CD4-positive, CD25-positive, alpha-beta regulatory T cell (primary cell): ENCODE data around the gene KCNIP1. TPM values are rescaled to one million over a fixed set of nuclear protein-coding genes. Genes with fewer than 3 reads are reported as not detected.

Source experiments
- ATAC-seq, 2 donors: fragments of 150-1000 bp; cut with Tn5 transposase; one replicate each; pipeline ENCODE4 v1.10.0; 2021; ENCODE audit warnings: low read depth in 2 of 2, moderate number of reproducible peaks in 2 of 2, moderate library complexity in 1 of 2
- DNase-seq, 3 donors: peaks; one replicate each; pipeline versions ENCODE4 v3.0.0 to v3.0.0-alpha.2; 2012 to 2022; ENCODE audit warnings: mixed read lengths in 1 of 3
- H3K27ac ChIP-seq: one replicate; pipeline ENCODE4 v1.7.0; 2013; ENCODE audit warnings: mild to moderate bottlenecking, low read length; ENCODE audit not compliant: insufficient read depth, poor library complexity, severe bottlenecking
- H3K27me3 ChIP-seq: one replicate; pipeline ENCODE4 v1.7.0; 2013; ENCODE audit warnings: low read length; ENCODE audit not compliant: control insufficient read depth, insufficient read depth
- H3K36me3 ChIP-seq: one replicate; pipeline ENCODE4 v1.7.0; 2013; ENCODE audit warnings: mild to moderate bottlenecking, low read length, moderate library complexity; ENCODE audit not compliant: control insufficient read depth, insufficient read depth
- H3K4me1 ChIP-seq: 2 replicates; pipeline ENCODE4 v1.7.0; 2013; ENCODE audit warnings: mild to moderate bottlenecking, low read length; ENCODE audit not compliant: insufficient read depth, control insufficient read depth, poor library complexity, severe bottlenecking
- H3K4me3 ChIP-seq: one replicate; pipeline ENCODE4 v1.7.0; 2013; ENCODE audit warnings: low read depth, mild to moderate bottlenecking, low read length, moderate library complexity
- H3K9me3 ChIP-seq, 2 experiments: 1 replicate in 1 of 2; 2 replicates in 1 of 2; pipeline ENCODE4 v1.7.0; 2013; ENCODE audit warnings: low read length in 2 of 2, mild to moderate bottlenecking in 1 of 2, moderate library complexity in 1 of 2; ENCODE audit not compliant: control insufficient read depth in 2 of 2
- H3K27ac Mint-ChIP-seq, 3 donors: one replicate each; pipeline ENCODE4 v1.8.0; 2020 to 2022; ENCODE audit warnings: mild to moderate bottlenecking in 3 of 3, mixed read lengths in 3 of 3, moderate library complexity in 2 of 3
- H3K27me3 Mint-ChIP-seq: one replicate; pipeline ENCODE4 v1.8.0; 2022; ENCODE audit warnings: mild to moderate bottlenecking, mixed read lengths
- H3K36me3 Mint-ChIP-seq: one replicate; pipeline ENCODE4 v1.8.0; 2020; ENCODE audit warnings: mixed read lengths
- H3K4me1 Mint-ChIP-seq, 4 donors: one replicate each; pipeline ENCODE4 v1.8.0; 2020 to 2022; ENCODE audit warnings: mixed read lengths in 4 of 4, mild to moderate bottlenecking in 1 of 4
- H3K4me3 Mint-ChIP-seq, 4 donors: one replicate each; pipeline ENCODE4 v1.8.0; 2020 to 2022; ENCODE audit warnings: mild to moderate bottlenecking in 4 of 4, mixed read lengths in 4 of 4, moderate library complexity in 3 of 4
- H3K9me3 Mint-ChIP-seq, 7 donors: one replicate each; pipeline ENCODE4 v1.8.0; 2020 to 2022; ENCODE audit warnings: mixed read lengths in 7 of 7, mild to moderate bottlenecking in 3 of 7, moderate library complexity in 2 of 7
- polyA plus RNA-seq, 4 donors: library from polyadenylated mRNA; unstranded; fragments of 300-500 nt; fragmentation: Illumina TruSeq; gene quantifications; one replicate each; pipeline ENCODE4 v1.2.3, GENCODE V29; 2021
- total RNA-seq: library from RNA; stranded (reverse); gene quantifications from one replicate; pipeline ENCODE4 v1.2.3, GENCODE V29; 2022

The KCNIP1 gene
- total and polyA plus RNA-seq, 5 donors from 2014 or later = not detected

GRCh38 chr5:170585273-170585948, 81.6 kb downstream of the KCNIP1 start:
- H3K9me3 Mint-ChIP-seq = peaks cover 0 to 4% (median 0%) of the 10 kb centered on the region in 7 donors
- Histone ChIP-seq H3K9me3 (no peaks in the 10 kb centered on the region), H3K4me1 (no peaks in the 10 kb centered on the region), H3K27me3 (peaks cover 3% of the 10 kb centered on the region), H3K27ac (no peak overlapping the region), H3K36me3 (no peaks in the 10 kb centered on the region), H3K4me3 (no peak overlapping the region)
- ATAC-seq (no peak), DNase-seq (no peak)
- H3K4me1 Mint-ChIP-seq = no peaks in the 10 kb centered on the region
- no peak overlapping the region for H3K27ac Mint-ChIP-seq
- H3K36me3 Mint-ChIP-seq = no peaks in the 10 kb centered on the region
- no peak overlapping the region for H3K4me3 Mint-ChIP-seq
- H3K27me3 Mint-ChIP-seq = peaks cover 11% of the 10 kb centered on the region

- H3K36me3 Mint-ChIP-seq = no peaks in the 10 kb centered on the region
- H3K27ac ChIP-seq = no peak overlapping the region
- no peaks in the 10 kb centered on the region for H3K36me3 ChIP-seq
- no peak overlapping the region for H3K4me3 Mint-ChIP-seq
- DNase-seq (no peak), ATAC-seq (no peak)
- H3K4me1 Mint-ChIP-seq = no peaks in the 10 kb centered on the region
- H3K9me3 ChIP-seq = no peaks in the 10 kb centered on the region
- H3K9me3 Mint-ChIP-seq = peaks cover 0 to 4% (median 0%) of the 10 kb centered on the region in 7 donors
- H3K4me1 ChIP-seq = no peaks in the 10 kb centered on the region
- H3K27me3 ChIP-seq = peaks cover 3% of the 10 kb centered on the region
- no peak overlapping the region for H3K27ac Mint-ChIP-seq
- no peak overlapping the region for H3K4me3 ChIP-seq
- peaks cover 7% of the 10 kb centered on the region for H3K27me3 Mint-ChIP-seq
Observed at GRCh38 chr5:170587808-170588207, 84.0 kb downstream of the KCNIP1 start.

DNA sequence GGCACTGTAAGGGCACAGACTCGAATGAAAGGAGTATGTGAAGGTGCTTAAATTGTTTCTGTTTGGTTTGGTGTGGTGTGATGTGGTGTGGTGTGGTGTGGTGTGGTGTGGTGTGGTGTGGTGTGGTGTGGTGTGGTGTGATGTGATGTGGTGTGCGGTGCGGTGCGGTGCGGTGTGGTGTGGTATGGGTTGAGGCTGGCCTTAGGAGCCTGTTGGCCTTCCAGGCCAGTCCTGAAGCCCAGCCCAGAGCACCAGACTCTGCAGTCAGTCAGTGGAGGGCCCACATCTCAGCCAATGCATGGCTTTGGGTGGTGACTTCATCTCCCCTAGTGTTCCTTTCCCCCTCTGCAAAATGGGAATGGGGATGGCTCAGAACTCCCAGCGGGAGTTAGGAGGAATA, 85.8 kb downstream of the KCNIP1 start:
- Mint-ChIP-seq H3K4me1 (no peaks in the 10 kb centered on the region), H3K9me3 (peaks cover 0 to 2% (median 0%) of the 10 kb centered on the region in 7 donors), H3K4me3 (no peak overlapping the region), H3K36me3 (no peaks in the 10 kb centered on the region), H3K27me3 (peaks cover 7% of the 10 kb centered on the region), H3K27ac (no peak overlapping the region)
- H3K4me1 ChIP-seq = no peaks in the 10 kb centered on the region
- H3K9me3 ChIP-seq = no peaks in the 10 kb centered on the region
- DNase-seq (no peak), ATAC-seq (no peak)
- H3K36me3 ChIP-seq = no peaks in the 10 kb centered on the region
- no peak overlapping the region for H3K27ac ChIP-seq
- H3K4me3 ChIP-seq = no peak overlapping the region
- H3K27me3 ChIP-seq = no peaks in the 10 kb centered on the region

DNA sequence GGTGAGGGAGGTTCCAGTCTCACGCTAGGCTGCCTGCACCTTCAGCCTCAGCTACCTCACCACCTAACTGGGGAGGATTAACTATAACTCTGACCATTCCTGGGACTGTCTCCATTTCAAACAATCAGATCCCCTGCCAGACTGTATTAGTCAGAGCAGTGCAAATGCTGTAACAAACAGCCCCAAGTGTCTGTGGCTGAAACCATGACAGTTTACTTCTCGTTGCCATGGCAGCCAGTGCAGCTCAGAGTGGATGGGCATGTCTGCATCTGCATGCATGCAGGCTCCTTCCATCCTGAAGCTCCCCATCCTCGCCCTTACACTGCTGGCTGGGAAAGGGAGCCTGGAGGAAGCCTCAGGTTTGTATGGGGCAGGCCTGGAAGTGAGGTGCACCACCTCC, 86.7 kb downstream of the KCNIP1 start:
- Mint-ChIP-seq H3K4me1 (no peaks in the 10 kb centered on the region), H3K36me3 (no peaks in the 10 kb centered on the region), H3K9me3 (peaks cover 0 to 2% (median 0%) of the 10 kb centered on the region in 7 donors), H3K27ac (no peak overlapping the region), H3K27me3 (peaks cover 7% of the 10 kb centered on the region), H3K4me3 (no peak overlapping the region)
- ATAC-seq = no peak
- Histone ChIP-seq H3K9me3 (no peaks in the 10 kb centered on the region), H3K4me1 (no peaks in the 10 kb centered on the region), H3K36me3 (no peaks in the 10 kb centered on the region), H3K27ac (no peak overlapping the region), H3K4me3 (no peak overlapping the region), H3K27me3 (no peaks in the 10 kb centered on the region)
- no peak for DNase-seq

DNA sequence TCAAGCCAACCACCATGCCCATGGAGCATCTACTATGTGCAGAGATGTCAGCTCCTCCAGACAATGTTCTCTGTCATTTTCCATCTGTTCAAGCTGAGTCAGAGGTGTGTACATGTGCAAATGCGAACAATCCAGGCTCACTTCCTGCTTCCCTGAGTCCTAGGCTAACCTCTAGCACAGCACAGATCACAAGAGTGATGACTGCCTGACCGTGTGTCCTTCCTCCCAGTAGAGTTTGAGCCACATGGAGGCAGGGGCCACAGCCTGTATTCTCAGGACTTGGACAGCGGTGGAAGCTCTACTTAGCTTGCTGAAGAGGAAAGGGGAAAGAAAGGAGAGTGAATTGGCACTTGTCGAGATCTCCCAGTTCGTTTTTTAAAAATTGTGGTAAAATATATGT, 87.2 kb downstream of the KCNIP1 start:
- Histone ChIP-seq H3K27ac (no peak overlapping the region), H3K4me1 (no peaks in the 10 kb centered on the region), H3K27me3 (no peaks in the 10 kb centered on the region), H3K9me3 (no peaks in the 10 kb centered on the region), H3K36me3 (no peaks in the 10 kb centered on the region), H3K4me3 (no peak overlapping the region)
- Mint-ChIP-seq H3K27ac (no peak overlapping the region), H3K4me1 (no peaks in the 10 kb centered on the region), H3K27me3 (peaks cover 6% of the 10 kb centered on the region), H3K9me3 (peaks cover 0 to 2% (median 0%) of the 10 kb centered on the region in 7 donors), H3K4me3 (no peak overlapping the region), H3K36me3 (no peaks in the 10 kb centered on the region)
- ATAC-seq (no peak), DNase-seq (no peak)

GRCh38 chr5:170596482-170597044, 92.7 kb downstream of the KCNIP1 start:
- ATAC-seq (no peak), DNase-seq (no peak)
- Mint-ChIP-seq H3K27me3 (no peaks in the 10 kb centered on the region), H3K36me3 (no peaks in the 10 kb centered on the region), H3K27ac (no peak overlapping the region), H3K4me3 (no peak overlapping the region), H3K4me1 (peaks cover 0 to 6% (median 2%) of the 10 kb centered on the region in 4 donors), H3K9me3 (no peaks in the 10 kb centered on the region)
- Histone ChIP-seq H3K4me1 (no peaks in the 10 kb centered on the region), H3K4me3 (no peak overlapping the region), H3K27ac (no peak overlapping the region), H3K9me3 (no peaks in the 10 kb centered on the region), H3K36me3 (no peaks in the 10 kb centered on the region), H3K27me3 (no peaks in the 10 kb centered on the region)

DNA sequence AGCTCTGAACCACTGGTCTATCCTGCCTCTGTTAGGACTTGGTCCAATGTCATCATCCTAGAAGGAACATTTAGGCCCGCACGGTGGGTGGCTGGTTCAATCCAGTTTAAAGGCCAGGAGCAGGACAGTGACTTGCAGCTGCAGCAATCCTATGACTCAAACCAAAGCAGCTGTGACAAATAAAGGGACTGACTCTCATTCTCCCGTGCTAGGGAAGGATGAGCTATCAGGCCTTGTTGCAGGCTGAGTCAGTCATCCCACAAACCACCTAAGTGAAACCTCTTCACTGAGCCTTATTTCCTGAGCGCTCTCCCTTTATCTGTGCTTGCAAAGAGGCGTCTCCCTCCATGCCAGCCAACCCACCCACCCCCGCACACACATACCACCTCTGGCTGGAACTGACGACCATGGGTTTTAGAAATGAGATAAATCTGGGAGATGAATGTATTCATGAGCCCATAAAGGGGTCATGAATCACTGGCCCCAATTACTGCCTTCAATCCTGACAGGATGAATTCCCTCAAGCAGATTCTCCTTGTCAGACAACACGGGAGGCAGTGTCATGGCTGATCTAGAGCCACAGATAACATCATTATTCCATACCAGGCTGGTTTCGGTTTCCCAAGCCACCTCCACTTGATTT, 93.4 kb downstream of the KCNIP1 start:
- H3K36me3 Mint-ChIP-seq = no peaks in the 10 kb centered on the region
- no peak for DNase-seq
- H3K4me1 Mint-ChIP-seq = peaks cover 0 to 6% (median 2%) of the 10 kb centered on the region in 4 donors
- no peak overlapping the region for H3K27ac Mint-ChIP-seq
- no peak overlapping the region for H3K27ac ChIP-seq
- H3K9me3 ChIP-seq = no peaks in the 10 kb centered on the region
- no peak overlapping the region for H3K4me3 ChIP-seq
- H3K9me3 Mint-ChIP-seq = no peaks in the 10 kb centered on the region
- ATAC-seq = no peak
- H3K27me3 Mint-ChIP-seq = no peaks in the 10 kb centered on the region
- H3K36me3 ChIP-seq = no peaks in the 10 kb centered on the region
- no peaks in the 10 kb centered on the region for H3K4me1 ChIP-seq
- H3K4me3 Mint-ChIP-seq = no peak overlapping the region
- no peaks in the 10 kb centered on the region for H3K27me3 ChIP-seq

DNA sequence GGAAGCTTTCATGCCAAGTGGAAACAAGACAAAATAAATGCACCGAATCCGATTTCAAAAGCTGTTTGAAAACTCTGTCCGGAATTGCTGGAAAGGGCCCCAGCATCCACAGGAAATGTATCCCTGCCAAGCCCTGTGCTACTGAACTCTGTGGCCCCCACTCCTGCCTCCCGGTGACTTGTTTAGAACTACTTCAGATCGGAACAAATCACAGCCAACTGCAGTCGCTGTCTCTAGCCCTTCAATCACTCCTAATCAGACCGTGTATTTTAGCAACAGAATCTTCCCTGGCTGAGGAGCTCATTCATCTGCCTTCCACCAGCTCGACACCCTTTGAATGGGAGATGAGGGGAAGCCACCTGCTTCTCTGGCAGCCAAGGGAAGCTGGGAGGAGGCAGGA, 94.1 kb downstream of the KCNIP1 start:
- Mint-ChIP-seq H3K27ac (no peak overlapping the region), H3K4me3 (no peak overlapping the region), H3K36me3 (no peaks in the 10 kb centered on the region), H3K9me3 (no peaks in the 10 kb centered on the region), H3K4me1 (peaks cover 0 to 6% (median 2%) of the 10 kb centered on the region in 4 donors), H3K27me3 (no peaks in the 10 kb centered on the region)
- no peak for ATAC-seq
- H3K27ac ChIP-seq = no peak overlapping the region
- no peaks in the 10 kb centered on the region for H3K36me3 ChIP-seq
- H3K9me3 ChIP-seq = no peaks in the 10 kb centered on the region
- no peaks in the 10 kb centered on the region for H3K4me1 ChIP-seq
- no peak for DNase-seq
- H3K4me3 ChIP-seq = no peak overlapping the region
- no peaks in the 10 kb centered on the region for H3K27me3 ChIP-seq
